GM12878 (cell line): ENCODE data around the gene CDC34. TPM values are rescaled to one million over a fixed set of nuclear protein-coding genes. Genes with fewer than 3 reads are reported as not detected.

Source experiments
- BCL3 ChIP-seq: IDR thresholded peaks from 2 replicates; pipeline ENCODE4 v1.6.1; 2011; ENCODE audit warnings: borderline replicate concordance, low read depth, mild to moderate bottlenecking, moderate library complexity, low read length; ENCODE audit not compliant: insufficient read depth, poor library complexity, severe bottlenecking
- BHLHE40 ChIP-seq, 2 experiments: fragments of 450-650 bp in 1 of 2; IDR thresholded peaks; 2 replicates each; pipeline ENCODE4 v1.6.1; 2011 to 2017; ENCODE audit warnings: low read depth in 2 of 2, borderline replicate concordance in 1 of 2, improper control_type of control experiment in 1 of 2, low read length in 1 of 2, mild to moderate bottlenecking in 1 of 2
- CBFB ChIP-seq: IDR thresholded peaks from 2 replicates; pipeline ENCODE4 v1.6.1; 2016; ENCODE audit warnings: antibody characterized with exemption, low read depth
- FOXM1 ChIP-seq: IDR thresholded peaks from 2 replicates; pipeline ENCODE4 v1.6.1; 2012; ENCODE audit warnings: low read depth, mild to moderate bottlenecking, inconsistent platforms, low read length, moderate library complexity
- IRF4 ChIP-seq: IDR thresholded peaks from 2 replicates; pipeline ENCODE4 v1.6.1; 2011; ENCODE audit warnings: low read depth, low read length
- MXI1 ChIP-seq: fragments of 150-350 bp; IDR thresholded peaks from 2 replicates; pipeline ENCODE4 v1.6.1; 2011; ENCODE audit warnings: low read depth, mild to moderate bottlenecking, inconsistent platforms, low read length, improper control_type of control experiment
- NKRF ChIP-seq: fragments of 450-650 bp; conservative IDR thresholded peaks from 2 replicates; pipeline ENCODE4 v1.6.1; 2017; ENCODE audit warnings: mild to moderate bottlenecking, moderate library complexity
- NR2F1 ChIP-seq: fragments of 450-650 bp; conservative IDR thresholded peaks from 2 replicates; pipeline ENCODE4 v1.6.1; 2017; ENCODE audit warnings: mild to moderate bottlenecking
- PBX3 ChIP-seq: IDR thresholded peaks from 2 replicates; pipeline ENCODE4 v1.6.1; 2011; ENCODE audit warnings: mild to moderate bottlenecking, low read depth, low read length, moderate library complexity; ENCODE audit not compliant: insufficient replicate concordance
- RUNX3 ChIP-seq: IDR thresholded peaks from 2 replicates; pipeline ENCODE4 v1.6.1; 2012; ENCODE audit warnings: low read length, inconsistent platforms
- ZNF687 ChIP-seq: fragments of 450-650 bp; IDR thresholded peaks from 2 replicates; pipeline ENCODE4 v1.6.1; 2017; ENCODE audit warnings: mild to moderate bottlenecking, moderate library complexity
- polyA plus RNA-seq, 11 experiments: library from polyadenylated mRNA; depleted of rRNA in 4 of 11; unstranded in 6 of 11; stranded (reverse) in 5 of 11; fragments of >200 nt; fragmentation: Nextera tagmentation in 4 of 11; fragmentation: Illumina TruSeq in 1 of 11; extraction: Ambion mirVana in 4 of 11; extraction: Trizol in 1 of 11; gene quantifications; 1 replicate in 1 of 11; 2 replicates in 10 of 11; pipeline versions ENCODE4 v1.2.1 to v1.2.3, GENCODE V29; 2011 to 2016; ENCODE audit warnings: inconsistent platforms in 2 of 11, missing spikeins in 2 of 11, low read depth in 1 of 11
- total RNA-seq, 4 experiments: library from RNA; depleted of rRNA in 3 of 4; stranded (reverse); fragments of >200 nt in 3 of 4; fragmentation: Illumina TruSeq in 1 of 4; extraction: Trizol in 1 of 4; gene quantifications; 2 replicates each; pipeline versions ENCODE4 v1.2.1 to v1.2.3, GENCODE V29; 2013 to 2021

The CDC34 gene
- total and polyA plus RNA-seq, 10 of the 15 experiments (the other 5 are each of a cell fraction or from before 2014, with no cell fraction given) = 0.31 to 48.9 (median 28.5) TPM

GRCh38 chr19:506404-507285 lies 24.9 kb upstream of the CDC34 start (continued):
- no peak for TF ChIP-seq PBX3
- TF ChIP-seq FOXM1 = no peak
- TF ChIP-seq NR2F1 = peak; percentile 89
- peak; percentile 97 for TF ChIP-seq MXI1
- peak; percentile 60 to 78; a peak in 3 of 4 replicates for TF ChIP-seq BHLHE40 (IDR thresholded peaks at IDR 0.05; ENCODE audit: borderline replicate concordance in 1 of 2, low read depth in 2 of 2, low read length in 1 of 2)
- peak; percentile 87 for TF ChIP-seq NKRF
- TF ChIP-seq BCL3 = peak; percentile 34
- TF ChIP-seq ZNF687 = peak; percentile 79
- TF ChIP-seq IRF4 = 0 out of 2 replicates have a peak, but pooled peaks have one; percentile 7
- TF ChIP-seq RUNX3 = peak; percentile 89
- peak; percentile 81; the same call in 1 of the 2 replicates for TF ChIP-seq CBFB
